ENCODE measurements around the gene OSTF1.

The OSTF1 gene

GRCh38 chr9:75183306-75183705, 95.0 kb downstream of the OSTF1 start:
- H3K27me3 Mint-ChIP-seq (ENCODE audit: low read depth) = no peaks in the 10 kb centered on the region
- no peaks in the 10 kb centered on the region for H3K9me3 Mint-ChIP-seq
- H3K4me1 Mint-ChIP-seq (ENCODE audit: low read depth) = peaks cover 14% of the 10 kb centered on the region
- H3K27ac Mint-ChIP-seq = no peak overlapping the region
- H3K36me3 Mint-ChIP-seq (ENCODE audit: low read depth) = peaks cover 21% of the 10 kb centered on the region
- no peak overlapping the region for H3K4me3 Mint-ChIP-seq

GRCh38 chr9:75184471-75184870, 96.2 kb downstream of the OSTF1 start:
- Mint-ChIP-seq H3K27ac (no peak overlapping the region), H3K4me3 (no peak overlapping the region), H3K4me1 (ENCODE audit: low read depth) (peaks cover 14% of the 10 kb centered on the region), H3K9me3 (no peaks in the 10 kb centered on the region), H3K27me3 (ENCODE audit: low read depth) (no peaks in the 10 kb centered on the region), H3K36me3 (ENCODE audit: low read depth) (peaks cover 15% of the 10 kb centered on the region)

GRCh38 chr9:75185585-75186170, 97.4 kb downstream of the OSTF1 start:
- Mint-ChIP-seq H3K4me3 (no peak overlapping the region), H3K36me3 (ENCODE audit: low read depth) (peaks cover 13% of the 10 kb centered on the region), H3K9me3 (no peaks in the 10 kb centered on the region), H3K27me3 (ENCODE audit: low read depth) (no peaks in the 10 kb centered on the region), H3K27ac (no peak overlapping the region), H3K4me1 (ENCODE audit: low read depth) (peaks cover 14% of the 10 kb centered on the region)

GRCh38 chr9:75186767-75187380, 98.6 kb downstream of the OSTF1 start:
- Mint-ChIP-seq H3K27ac (no peak overlapping the region), H3K4me1 (ENCODE audit: low read depth) (peaks cover 12% of the 10 kb centered on the region), H3K27me3 (ENCODE audit: low read depth) (no peaks in the 10 kb centered on the region), H3K4me3 (no peak overlapping the region), H3K36me3 (ENCODE audit: low read depth) (peaks cover 11% of the 10 kb centered on the region), H3K9me3 (no peaks in the 10 kb centered on the region)

- peaks cover 8% of the 10 kb centered on the region for H3K36me3 Mint-ChIP-seq (ENCODE audit: low read depth)
- H3K27me3 Mint-ChIP-seq (ENCODE audit: low read depth) = no peaks in the 10 kb centered on the region
- H3K4me1 Mint-ChIP-seq (ENCODE audit: low read depth) = peaks cover 12% of the 10 kb centered on the region
- H3K4me3 Mint-ChIP-seq = no peak overlapping the region
- H3K27ac Mint-ChIP-seq = no peak overlapping the region
- no peaks in the 10 kb centered on the region for H3K9me3 Mint-ChIP-seq
Observed at GRCh38 chr9:75188756-75189155, 100.4 kb downstream of the OSTF1 start.

- peaks cover 6% of the 10 kb centered on the region for H3K4me1 Mint-ChIP-seq (ENCODE audit: low read depth)
- peaks cover 13% of the 10 kb centered on the region for H3K36me3 Mint-ChIP-seq (ENCODE audit: low read depth)
- no peak overlapping the region for H3K4me3 Mint-ChIP-seq
- no peak overlapping the region for H3K27ac Mint-ChIP-seq
- no peaks in the 10 kb centered on the region for H3K9me3 Mint-ChIP-seq
- peaks cover 6% of the 10 kb centered on the region for H3K27me3 Mint-ChIP-seq (ENCODE audit: low read depth)
Observed at GRCh38 chr9:75190762-75191161, 102.4 kb downstream of the OSTF1 start.
